ENCODE results near the gene ALDOA. TPM values are rescaled to one million over a fixed set of nuclear protein-coding genes. Genes with fewer than 3 reads are reported as not detected.

ALDOA gene
- total and polyA plus RNA-seq, 10 of the 15 experiments (the other 5 are each of a cell fraction or from before 2014, with no cell fraction given): 218 to 2,339 (median 1,095) TPM

- no peak for TF ChIP-seq ZNF687 (IDR thresholded peaks at IDR 0.05)
These were observed 42.7 kb upstream of the ALDOA start, which contains the start of gene C16orf92 (continued) for GRCh38 chr16:30022887-30023286.

- no peak overlapping the region for H3K4me3 ChIP-seq
- H3K9me3 ChIP-seq (replicated peaks; ENCODE audit: control insufficient read depth, insufficient read depth, low read length): no peaks in the 10 kb centered on the region
- CTCF ChIA-PET: interaction anchor here (0.7 to 1.4 kb wide), 5 partner anchors 8 to 175 kb away, joined by 3 to 6 read pairs (median 3); no protein-coding TSS in a partner anchor
- in situ Hi-C loops (cut with MboI): loop anchor here (25.0 kb wide), 1 partner anchor 911 kb away; no protein-coding TSS in a partner anchor
- POLR2A ChIA-PET: no interaction called here
- H4K20me1 ChIP-seq (ENCODE audit: control insufficient read depth, insufficient read depth): no peaks in the 10 kb centered on the region; the same call in 1 of the 2 replicates
- no peak overlapping the region for H3K27ac ChIP-seq (ENCODE audit: control insufficient read depth, insufficient read depth)
- RAD21 ChIA-PET (ENCODE audit: unreplicated experiment): no interaction called here
- H3K9ac ChIP-seq (ENCODE audit: control insufficient read depth, insufficient read depth, low read length): no peak overlapping the region
- SMC1A ChIA-PET (ENCODE audit: uncharacterized antibody, unreplicated experiment): interaction anchor here (1.2 kb wide), 1 partner anchor 9 kb away, joined by 3 read pairs; no protein-coding TSS in a partner anchor
- no TSS peak for BruUV-seq (replicated peaks)
- DNase-seq (ENCODE audit: low read depth, low spot score) (no peak), ATAC-seq (no peak), FAIRE-seq (no peak)
- H3K36me3 ChIP-seq (ENCODE audit: control insufficient read depth in 2 of 2, insufficient read depth in 2 of 2, low read length in 1 of 2): no peaks in the 10 kb centered on the region
- H3K27me3 ChIP-seq (replicated peaks in 1 of 2; ENCODE audit: control insufficient read depth in 2 of 2, insufficient read depth in 2 of 2, low read length in 1 of 2): peaks cover 0 to 6% of the 10 kb centered on the region in 2 experiments; a peak in 2 of 4 replicates
- no peak overlapping the region for H3K4me2 ChIP-seq (ENCODE audit: control insufficient read depth, insufficient read depth)
- WGBS (ENCODE audit: insufficient coverage, insufficient replicate concordance, low lambda C conversion rate, missing lambda C conversion rate): 31% methylated on average over 11 of the region's 11 CpGs
- no peak for TF ChIP-seq WRNIP1 (IDR thresholded peaks at IDR 0.05; ENCODE audit: borderline replicate concordance, low read depth, low read length)
- H3K79me2 ChIP-seq (ENCODE audit: control insufficient read depth, insufficient read depth, low read length): no peaks in the 10 kb centered on the region
- H2AFZ ChIP-seq (ENCODE audit: control insufficient read depth, low read depth, low read length): no peak overlapping the region
- intact Hi-C loops (cut with micrococcal nuclease; ENCODE audit: unreplicated experiment): loop anchor here (5.0 to 10.0 kb wide), 3 partner anchors 119 to 321 kb away; partner anchors contain the start of genes ASPHD1 and PAGR1
- H3K4me1 ChIP-seq (ENCODE audit: control insufficient read depth, insufficient read depth, low read length): 0 out of 2 replicates have a peak, but pooled peaks cover 2% of the 10 kb centered on the region
These were observed 42.0 kb upstream of the ALDOA start for GRCh38 chr16:30023586-30023985.

Measured in GM12878 (cell line).